Right forelimb (tissue), 1 donor: ENCODE measurements around the gene CCL22.
"Not testable (repeated sequence)": the region's sequence is repeated elsewhere in the genome, so short reads cannot be mapped to it uniquely, and the experiment has no call there.

Source experiments
- DNase-seq: peaks from one replicate; pipeline ENCODE4 v3.0.0-alpha.2; 2018

The CCL22 gene

GRCh38 chr16:57358527-57359095, at the start of gene CCL22:
Gene CCL22 (plus strand): TSS chr16:57358783. CDS start chr16:57358817, 34 bp downstream.
- DNase-seq, result no peak

- DNase-seq, result no peak
These were observed 47.8 kb upstream of the CCL22 start for GRCh38 chr16:57310801-57311200.

- DNase-seq, result no peak
These were observed 45.1 kb upstream of the CCL22 start for GRCh38 chr16:57313509-57313908.

- no peak for DNase-seq
These were observed 44.3 kb upstream of the CCL22 start for GRCh38 chr16:57314161-57314785.

- DNase-seq, result no peak
These were observed 43.2 kb upstream of the CCL22 start for GRCh38 chr16:57315416-57315815.

- DNase-seq, result no peak
These were observed 42.1 kb upstream of the CCL22 start for GRCh38 chr16:57316390-57317017.

- no peak for DNase-seq
These were observed 40.2 kb upstream of the CCL22 start for GRCh38 chr16:57318240-57318970.

- DNase-seq, result no peak
These were observed 38.9 kb upstream of the CCL22 start for GRCh38 chr16:57319646-57320045.

- DNase-seq, result no peak
These were observed 33.8 kb upstream of the CCL22 start for GRCh38 chr16:57324749-57325148.

- no peak for DNase-seq
These were observed 33.1 kb upstream of the CCL22 start for GRCh38 chr16:57325458-57325857.

- DNase-seq, result no peak
These were observed 28.8 kb upstream of the CCL22 start for GRCh38 chr16:57329718-57330327.

- no peak for DNase-seq
These were observed 27.2 kb upstream of the CCL22 start for GRCh38 chr16:57331355-57331754.

GRCh38 chr16:57333402-57333801, 25.2 kb upstream of the CCL22 start:
- no peak for DNase-seq

GRCh38 chr16:57335366-57335765, 23.2 kb upstream of the CCL22 start:
- DNase-seq, result no peak

GRCh38 chr16:57341062-57341440, 17.5 kb upstream of the CCL22 start:
- DNase-seq, result no peak

- DNase-seq, result no peak
These were observed 16.9 kb upstream of the CCL22 start for GRCh38 chr16:57341441-57342303.

GRCh38 chr16:57342606-57343005, 16.0 kb upstream of the CCL22 start:
- not testable (repeated sequence) for DNase-seq

GRCh38 chr16:57343221-57343620, 15.4 kb upstream of the CCL22 start:
- no peak for DNase-seq

GRCh38 chr16:57344094-57344493, 14.5 kb upstream of the CCL22 start:
- not testable (repeated sequence) for DNase-seq

- DNase-seq, result no peak
These were observed 13.6 kb upstream of the CCL22 start for GRCh38 chr16:57345021-57345420.

- DNase-seq, result no peak
These were observed 12.8 kb upstream of the CCL22 start for GRCh38 chr16:57345666-57346204.

GRCh38 chr16:57347858-57348257, 10.7 kb upstream of the CCL22 start:
- DNase-seq, result no peak
